Hippocampal formation (tissue), 2 donors: ENCODE measurements around the gene SYT2.
A peak's percentile ranks its signal among the peaks of the same experiment; 100 is the strongest.
"Not testable (repeated sequence)": the region's sequence is repeated elsewhere in the genome, so short reads cannot be mapped to it uniquely, and the experiment has no call there.

Source experiments
- DNase-seq, 2 donors: peaks; one replicate each; lab custom pipeline; 2025; lab: John Stamatoyannopoulos, UW

The SYT2 gene

DNA sequence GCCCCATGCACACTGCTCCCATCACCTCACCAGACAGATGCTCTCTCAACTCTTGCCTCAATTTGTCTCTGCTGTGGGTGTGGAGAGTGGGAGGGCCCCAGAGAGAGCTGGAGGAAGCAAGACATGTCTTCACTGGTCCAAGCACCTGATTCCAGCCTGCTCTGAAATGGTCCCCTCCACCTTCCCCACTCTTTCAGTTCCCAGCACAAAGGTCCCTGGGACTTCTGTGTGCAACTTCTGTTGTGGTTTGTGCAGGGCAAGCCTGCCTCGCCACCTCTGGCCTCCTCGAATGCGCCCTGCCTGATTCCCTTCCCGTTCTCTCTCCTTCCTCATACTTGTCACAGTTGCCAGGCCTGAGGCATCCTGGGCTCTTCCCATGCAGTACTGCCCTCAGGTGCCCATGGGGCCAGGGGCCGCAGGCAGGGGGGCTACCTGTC, 119.3 kb downstream of the SYT2 start:
- no peak for DNase-seq

DNA sequence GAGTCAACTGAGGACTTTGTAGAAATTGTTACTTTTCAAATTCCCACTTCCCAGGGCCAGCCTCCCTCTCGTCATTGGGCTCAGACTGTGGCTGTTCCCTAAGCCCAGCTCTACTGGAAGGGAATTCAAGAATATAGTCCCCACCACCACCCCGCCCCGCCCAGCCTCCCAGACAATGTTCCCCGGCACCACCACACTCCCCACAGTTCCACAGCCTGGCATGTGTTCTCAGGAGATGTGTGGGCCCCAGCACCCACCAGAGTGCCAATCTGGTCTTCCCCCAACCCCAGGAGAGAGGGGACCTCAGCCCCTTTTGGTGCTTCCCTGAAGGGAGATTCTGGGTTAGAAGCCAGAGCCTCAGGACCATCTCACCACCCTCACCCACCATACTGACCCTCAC, 120.1 kb downstream of the SYT2 start:
- no peak for DNase-seq

DNA sequence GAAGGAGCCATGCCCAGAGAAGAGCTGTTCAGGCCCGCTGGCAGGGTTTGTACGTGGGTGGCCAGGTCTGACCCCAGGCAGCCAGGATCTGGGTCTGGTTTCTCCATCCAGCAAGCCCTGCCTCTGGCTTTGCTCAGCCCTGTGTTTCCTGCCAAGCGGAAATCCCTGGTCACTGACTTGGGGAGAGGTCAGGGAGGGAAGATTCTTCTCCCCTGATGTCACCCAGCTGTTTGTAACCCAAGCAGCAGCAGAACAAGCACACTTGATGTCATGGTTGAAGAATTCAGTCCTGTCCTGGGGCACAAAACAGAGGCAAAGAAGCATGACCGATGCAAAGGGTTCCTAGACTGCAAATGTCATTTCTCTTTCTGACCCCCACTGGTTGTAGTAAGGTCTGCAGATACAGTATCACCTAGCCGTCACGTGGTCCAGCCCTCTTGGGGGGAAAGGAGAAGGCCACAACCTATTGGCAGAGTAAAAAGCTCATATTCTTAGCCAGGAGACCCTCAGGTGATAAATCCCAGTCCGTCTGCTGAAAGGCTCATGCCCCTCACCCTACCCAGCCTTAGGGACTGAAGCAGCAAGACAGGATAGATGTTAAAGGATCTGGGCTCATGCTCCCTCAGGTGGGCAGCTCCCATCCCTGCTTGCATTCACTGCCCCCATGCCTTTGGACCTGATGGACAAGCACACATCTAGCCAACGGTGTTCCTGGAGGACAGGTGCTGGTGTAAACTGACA, 120.9 kb downstream of the SYT2 start:
- DNase-seq: no peak

DNA sequence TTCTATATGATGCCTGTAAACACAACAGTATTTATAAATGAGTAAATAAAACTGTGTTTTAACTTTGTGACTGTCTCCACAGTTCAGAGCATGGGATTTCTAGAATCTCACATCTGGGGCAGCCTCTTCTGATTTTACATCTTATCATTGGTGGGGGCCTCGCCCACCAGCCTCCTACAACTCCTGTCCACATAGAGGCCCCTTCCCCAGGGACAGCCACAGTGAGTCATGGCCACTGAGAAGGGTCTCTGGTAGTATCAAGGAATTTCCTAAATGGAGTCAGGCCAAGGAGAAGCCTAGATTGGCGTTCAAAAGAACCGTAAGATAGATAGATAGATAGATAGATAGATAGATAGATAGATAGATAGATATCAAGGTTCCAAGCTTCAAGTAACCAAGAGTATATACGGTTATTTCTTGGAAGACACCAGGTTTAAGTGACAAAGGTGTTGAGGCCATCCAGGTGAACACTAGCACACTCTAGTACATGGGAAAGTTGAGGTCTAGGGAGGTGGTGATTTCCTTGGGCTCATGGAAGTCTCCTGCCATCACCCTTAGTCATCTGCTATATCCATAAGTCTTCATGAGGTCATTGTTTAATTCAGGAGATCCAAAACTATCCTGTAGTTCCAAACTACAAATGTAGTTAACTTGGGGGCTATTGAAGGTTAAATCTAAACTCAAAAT, 121.6 kb downstream of the SYT2 start:
- no peak for DNase-seq

DNA sequence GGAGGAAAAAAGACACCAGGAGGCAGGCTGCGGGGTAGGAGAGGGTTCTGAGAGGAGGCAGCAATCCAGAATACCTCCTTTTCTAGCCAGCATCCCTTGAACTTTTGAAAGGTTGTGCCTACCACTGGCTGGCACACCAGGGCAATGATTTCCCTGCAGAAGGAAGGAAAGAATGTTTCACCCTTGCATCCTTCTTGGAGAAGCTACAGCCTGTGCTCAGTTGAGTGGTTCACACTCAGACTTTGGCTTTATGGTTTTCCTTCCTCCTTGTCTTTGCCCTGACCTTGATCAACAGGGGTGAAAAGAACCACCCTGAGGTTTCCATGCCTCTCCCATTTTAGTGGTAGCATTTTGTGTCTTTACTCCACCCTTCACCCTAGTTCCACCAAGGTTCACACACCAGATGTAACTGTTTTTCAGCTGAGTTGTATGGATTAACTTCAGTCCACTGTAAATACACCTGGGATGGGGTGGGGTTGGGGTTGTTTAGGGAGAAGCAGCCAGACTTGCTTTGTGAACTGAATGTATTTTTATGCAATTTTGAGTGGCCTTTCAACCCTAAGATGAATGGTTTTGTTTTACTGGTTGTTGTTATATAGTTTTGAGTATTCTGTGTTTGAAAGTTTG, 122.3 kb downstream of the SYT2 start:
- no peak for DNase-seq

DNA sequence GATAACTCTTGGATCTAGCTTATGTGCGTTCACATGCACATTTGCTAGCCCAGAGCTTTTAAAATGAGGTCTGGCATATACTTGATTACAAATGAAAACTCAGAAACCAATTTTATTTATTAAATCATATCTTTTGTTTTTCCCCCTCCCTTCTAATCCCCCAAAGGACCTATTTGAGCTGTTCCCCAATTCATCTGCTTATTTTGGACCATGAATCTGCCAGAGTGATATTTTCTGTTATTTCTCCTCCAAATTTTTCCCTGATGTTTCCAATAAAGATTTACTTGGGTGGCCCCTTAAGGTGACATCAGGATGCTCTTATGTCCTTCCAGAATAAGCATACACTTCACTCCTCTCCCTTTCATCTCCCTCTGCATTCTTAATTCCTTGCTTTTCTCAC, 123.4 kb downstream of the SYT2 start:
- no peak for DNase-seq

DNA sequence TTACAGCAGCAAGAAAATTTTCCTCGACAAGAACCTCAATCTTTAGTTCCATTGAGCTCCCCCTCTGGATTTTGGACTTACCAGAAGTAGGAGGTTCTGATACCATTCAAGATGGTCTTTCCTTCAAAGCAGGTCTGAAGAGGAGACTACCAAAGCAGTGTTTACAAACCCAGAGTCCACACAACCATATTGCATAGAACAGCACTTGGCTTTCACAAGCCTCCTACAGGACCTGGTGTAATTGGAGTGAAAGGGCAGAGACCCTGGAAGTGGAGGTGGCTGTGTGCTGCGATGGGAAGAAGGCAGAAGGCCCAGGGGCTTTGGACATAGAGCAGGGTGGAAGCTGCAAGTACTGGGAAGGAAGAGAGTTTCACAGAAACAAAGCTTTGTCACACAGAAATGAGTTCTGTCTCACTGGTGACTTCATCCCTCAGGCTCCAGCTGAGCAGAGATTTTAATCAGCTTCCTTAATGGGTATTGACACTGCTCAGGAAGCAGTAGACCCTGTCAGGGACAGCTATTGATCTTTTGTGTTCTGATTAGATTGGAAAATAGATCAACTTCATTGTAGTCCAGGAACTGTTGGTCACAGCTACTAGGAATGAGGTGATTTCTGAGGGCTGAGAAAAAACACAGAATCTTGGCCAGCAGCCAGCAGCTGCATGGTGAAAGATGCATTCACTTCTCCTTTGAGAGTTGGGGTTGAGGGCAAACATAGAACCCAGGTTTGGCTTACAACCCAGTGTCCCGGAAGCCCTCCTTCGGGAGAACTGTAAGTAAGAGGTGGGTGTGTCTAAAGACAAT, 124.0 kb downstream of the SYT2 start:
- peak in 1 of 2 donors; percentile 29 for DNase-seq

DNA sequence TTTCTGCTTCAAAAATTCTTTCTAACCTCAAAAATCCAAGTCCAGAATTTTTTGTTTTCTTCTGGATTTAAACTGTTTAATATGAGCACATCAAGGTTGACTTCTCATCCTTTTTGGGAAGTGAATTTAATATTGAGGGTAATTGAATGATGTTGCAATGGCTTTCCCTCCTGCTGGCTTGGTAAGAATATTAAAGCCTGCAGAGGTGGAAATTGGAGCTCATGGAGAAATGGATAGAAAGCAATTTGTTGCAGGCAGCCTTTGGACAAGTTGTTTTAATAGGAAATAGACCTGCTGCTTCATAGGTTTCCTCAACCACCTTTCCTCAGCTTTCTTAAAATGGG, 124.7 kb downstream of the SYT2 start:
- no peak for DNase-seq

DNA sequence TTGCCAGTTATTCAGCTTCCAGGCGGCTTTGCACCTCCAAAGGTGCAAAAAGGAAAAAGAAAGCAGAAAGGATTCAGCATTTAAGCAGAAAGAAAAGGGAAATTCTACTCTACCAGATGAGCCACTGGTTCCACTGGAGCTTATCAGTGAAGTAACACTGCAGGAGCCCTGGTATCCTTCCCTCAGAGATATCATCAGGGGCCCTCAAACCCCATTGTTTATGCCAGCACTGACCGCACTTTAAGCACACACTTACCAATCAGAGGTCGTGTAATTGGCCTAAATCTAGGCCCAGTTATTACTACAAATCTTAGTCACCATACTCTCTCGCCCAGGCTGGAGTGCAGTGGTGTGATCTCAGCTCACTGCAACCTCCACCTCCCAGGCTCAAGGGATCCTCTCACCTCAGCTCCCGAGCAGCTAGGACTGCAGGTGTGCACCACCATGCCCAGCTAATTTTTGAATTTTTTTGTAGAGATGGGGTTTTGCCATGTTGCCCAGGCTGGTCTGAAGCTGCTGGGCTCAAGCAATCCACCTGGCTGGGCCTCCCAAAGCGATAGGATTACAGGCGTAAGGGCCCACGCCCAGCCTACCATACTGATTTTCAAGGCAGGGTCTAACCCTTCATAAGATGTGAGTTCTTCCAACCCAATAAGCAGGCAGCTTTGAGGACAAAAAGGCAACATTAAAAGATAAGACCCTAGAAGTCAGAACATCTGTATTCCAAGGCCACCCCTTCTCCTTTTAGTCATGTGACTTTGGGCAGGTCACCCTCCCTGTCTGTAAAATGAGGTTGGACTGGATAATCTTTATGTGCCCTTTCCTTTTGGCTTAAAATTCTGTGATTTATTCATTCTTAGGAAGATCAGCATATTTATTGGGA, 125.3 kb downstream of the SYT2 start:
- DNase-seq: no peak

DNA sequence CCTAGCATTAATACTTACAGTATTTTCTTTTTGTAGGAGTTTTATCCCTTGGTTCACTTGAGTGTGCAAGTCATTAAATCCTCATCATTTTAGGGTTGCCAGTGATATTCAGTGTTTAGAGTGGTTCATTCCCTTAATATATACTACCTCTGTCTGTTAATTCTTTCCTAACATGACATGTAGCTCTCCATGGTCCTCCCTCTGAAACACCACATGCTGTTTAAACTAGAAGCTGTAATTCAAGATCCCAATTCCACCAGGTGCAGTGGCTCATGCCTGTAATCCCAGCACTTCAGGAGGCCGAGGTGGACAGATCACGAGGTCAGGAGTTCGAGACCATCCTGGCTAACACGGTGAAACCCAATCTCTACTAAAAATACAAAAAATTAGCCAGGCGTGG, 127.9 kb downstream of the SYT2 start:
- not testable (repeated sequence) for DNase-seq

DNA sequence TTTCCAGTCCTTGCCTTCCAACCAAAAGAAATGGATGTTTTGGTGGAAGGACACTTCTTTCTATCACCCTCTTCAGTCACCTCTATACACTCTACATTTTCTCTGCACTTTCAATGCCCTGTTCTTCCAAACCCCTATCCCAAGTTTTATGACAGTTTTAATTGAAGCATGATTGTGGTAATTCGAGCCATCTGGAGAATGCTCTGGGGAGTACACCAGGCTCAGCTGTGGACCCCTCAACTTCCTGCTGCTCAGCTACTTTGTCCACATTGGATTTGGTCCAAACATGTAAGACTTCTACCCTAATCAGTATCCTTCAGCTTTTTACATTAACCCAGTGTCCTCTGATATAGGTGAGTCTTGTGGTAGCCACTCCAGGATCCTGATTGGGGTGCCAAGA, 129.6 kb downstream of the SYT2 start:
- no peak for DNase-seq

DNA sequence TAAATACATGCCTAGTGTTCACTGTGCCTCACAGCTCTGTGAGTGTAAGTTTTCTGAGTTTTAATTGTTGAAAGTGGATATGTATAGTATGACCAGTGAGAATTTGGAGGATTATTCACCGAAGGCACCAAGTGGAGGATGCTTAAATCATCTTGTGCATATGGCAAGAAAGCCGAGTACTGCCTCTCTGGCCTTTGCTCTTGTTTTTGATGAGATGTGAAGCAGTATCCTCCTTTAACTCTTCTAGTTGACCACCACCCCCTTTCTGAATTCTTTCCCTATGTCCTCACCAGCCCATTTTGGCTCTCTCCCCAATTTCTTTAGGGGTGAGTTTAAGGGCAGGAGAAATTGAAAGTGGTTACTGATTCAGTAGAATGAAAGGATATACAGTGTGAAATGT, 130.4 kb downstream of the SYT2 start:
- DNase-seq: no peak

DNA sequence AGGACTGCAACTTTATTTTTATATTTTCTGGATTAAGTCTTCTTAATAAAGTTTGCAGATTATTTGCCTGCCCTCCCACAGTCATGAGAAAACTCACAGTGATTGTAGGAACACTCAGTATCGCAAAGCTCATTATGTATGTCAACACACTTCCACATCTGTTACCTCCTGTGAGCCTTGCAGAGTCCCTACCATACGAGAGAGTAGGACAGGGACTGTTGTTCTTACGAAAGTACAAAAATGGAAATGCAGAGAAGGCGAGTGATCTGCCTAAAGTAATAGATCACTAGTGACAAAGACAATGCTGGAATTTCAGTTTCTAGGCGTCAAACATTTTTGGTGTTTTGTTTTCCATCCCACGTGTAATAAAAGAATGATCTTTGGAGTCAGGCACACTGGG, 131.7 kb downstream of the SYT2 start:
- no peak for DNase-seq

DNA sequence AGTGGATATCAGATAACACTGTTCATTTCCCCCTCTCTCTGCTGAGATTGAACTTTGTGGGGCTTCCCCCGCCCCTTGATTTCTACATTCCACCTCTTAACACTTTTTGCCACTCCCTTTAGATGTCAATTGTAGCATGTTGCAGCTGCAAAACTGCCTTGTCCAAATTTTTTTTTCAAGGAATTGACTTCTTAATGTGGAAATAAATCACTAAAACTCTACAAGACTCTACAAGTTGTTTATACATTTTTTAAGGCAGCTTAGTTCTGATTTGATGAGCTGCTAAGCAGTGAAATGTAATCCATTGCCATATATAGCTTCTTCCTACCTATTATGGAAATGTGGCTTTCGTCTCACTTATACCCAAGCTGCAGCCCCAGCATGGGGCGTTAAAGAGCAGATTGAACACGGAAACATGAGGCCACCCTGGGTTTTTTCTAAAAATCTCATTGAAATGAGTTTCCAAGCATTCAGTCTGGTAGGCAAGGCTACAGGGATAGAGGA, 132.2 kb downstream of the SYT2 start:
- no peak for DNase-seq

DNA sequence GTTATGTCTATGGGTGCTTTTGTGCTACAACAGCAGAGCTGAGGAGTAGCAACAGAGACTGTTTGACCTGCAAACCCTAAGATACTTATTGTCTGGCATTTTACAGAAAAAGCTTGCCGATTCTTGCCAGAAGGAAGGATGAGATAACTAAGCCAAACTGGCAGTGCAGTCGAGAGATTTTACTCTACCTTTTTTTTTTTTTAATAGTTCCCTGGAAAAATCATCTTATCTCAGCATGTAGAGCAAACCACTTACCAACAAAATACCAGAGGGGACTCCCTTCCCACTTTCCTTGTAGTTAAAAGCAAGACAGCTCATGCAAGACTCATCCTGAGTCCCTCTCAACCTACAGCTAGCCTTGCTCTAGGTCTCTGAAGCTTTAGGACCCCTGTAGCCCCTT, 132.9 kb downstream of the SYT2 start:
- no peak for DNase-seq

DNA sequence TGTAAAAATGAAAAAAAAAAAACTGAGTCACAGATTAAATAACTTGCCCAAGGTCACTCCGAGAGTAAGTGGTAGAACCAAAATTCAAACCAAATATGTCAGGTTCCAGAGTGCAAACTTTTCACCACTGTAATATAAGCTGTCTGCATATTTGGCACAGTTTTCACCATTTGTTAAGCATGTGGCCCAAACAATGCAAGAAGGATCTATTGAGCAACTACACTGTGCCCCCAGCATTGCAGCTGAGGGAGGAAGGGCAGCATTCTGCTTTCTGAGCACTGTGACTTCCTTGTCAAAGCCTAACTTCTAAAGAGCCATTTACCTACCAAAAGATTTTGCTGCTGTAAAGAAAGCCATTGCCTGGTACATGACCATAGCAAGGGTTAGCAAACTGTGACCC, 133.4 kb downstream of the SYT2 start:
- DNase-seq: no peak

DNA sequence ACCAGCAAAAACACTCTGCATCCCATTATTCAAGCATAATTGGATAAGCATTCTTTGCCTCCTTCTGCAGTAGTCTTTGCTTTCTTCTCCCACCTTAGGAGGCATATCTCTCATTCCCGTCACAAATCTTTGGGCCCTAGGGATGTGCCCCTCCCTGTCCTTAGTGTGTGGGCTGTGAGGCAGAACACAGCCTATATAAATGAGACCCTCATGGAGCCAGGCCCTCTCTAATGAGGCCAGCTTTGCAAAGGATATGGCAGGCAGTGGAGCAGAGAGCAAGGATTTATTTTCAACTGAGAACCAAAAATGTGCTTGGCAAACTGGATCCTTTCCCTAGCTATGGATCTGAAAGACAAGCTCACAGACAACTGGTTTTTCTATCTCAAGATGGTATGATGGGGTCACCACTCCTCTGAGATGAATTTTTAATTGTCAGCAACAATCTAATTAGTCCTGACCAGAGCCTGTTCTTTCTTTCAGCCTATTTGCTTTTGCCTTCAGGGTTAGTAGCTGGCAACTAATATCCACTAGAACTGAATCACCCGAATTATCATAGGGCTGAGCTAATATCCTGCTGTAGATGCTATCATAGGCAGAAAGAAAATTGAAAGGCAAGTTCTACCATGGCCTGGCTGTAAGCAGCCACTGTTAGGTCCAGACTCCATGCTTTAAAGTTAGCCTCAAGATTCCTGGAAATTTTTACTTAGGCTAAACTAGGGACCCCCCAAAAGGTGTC, 134.2 kb downstream of the SYT2 start:
- DNase-seq: no peak

DNA sequence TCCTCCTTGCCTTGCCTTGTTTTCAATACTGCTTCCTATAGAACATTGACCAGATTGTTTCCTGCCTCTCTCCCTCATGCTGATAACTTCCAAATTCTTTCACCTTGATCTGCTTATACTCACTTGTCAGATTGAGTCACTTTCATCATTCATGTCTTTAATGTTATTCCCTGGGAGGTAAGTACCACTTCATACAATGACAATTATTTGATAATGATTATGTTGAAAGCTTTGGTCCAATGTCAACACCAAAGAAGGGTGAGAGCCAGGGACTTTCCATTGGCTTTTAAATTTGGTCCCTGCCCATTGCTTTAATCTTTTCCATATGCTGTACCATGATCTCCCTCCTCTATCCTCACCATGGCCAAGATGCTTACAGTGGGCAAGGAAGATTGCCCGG, 137.4 kb downstream of the SYT2 start:
- DNase-seq: no peak

DNA sequence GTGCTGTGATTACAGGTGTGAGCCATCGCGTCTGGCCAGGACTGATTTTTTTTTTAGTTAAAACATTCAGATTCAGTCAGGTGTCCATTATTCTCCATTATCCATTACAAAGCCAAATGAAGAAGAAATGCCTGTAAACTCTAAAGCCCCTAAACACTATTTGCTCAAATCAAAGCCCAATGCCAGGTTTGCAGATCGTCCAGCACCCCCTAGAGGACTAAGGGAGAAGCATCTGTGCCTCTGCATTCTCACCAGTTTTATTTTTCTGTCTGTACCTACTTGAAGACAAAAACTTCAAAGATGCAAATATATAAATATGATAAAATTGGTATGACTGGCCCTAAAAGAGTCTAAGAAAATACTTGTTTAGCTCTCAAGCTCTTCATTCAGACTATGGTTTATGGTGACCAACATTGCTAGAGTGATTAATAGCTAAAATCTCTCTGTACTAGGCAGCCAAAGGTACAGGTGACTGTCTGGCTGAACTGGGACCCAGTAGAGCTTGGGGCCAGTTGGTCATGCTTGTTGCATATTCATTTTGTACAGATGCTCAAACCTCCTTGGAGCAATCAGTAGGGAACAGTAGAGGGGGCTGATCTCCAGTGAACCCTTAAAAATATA, 138.4 kb downstream of the SYT2 start:
- peak in 1 of 2 donors; percentile 56 for DNase-seq
